Urothelium cell line (cell line): Measurements from ENCODE around the gene AKNA.

Source experiments
- DNase-seq: peaks from one replicate; pipeline ENCODE4 v3.0.0; 2011; ENCODE audit warnings: low spot score, mixed read lengths
- FAIRE-seq: peaks from 2 replicates; lab custom pipeline; 2011; peaks lifted over from hg19 to GRCh38; lab: Jason Lieb, UNC

The AKNA gene

DNA sequence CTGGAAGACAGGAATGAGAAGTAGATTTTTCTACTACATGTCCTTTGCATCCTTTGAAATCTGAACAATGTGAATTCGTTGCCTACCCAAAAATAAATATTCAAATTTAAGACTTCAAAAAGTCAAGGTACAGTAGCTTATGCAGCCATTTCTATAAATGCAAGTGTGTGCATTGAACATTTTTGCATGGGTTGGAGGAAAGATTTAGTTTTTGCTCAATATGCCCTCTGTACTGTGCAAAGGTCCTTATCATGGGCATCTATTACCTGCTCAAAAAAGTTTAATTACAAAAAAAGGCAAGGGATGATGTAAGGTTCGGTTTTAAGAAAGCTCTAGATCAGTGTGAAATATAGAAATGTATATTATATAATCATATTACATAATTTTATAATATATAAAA is 22.6 kb downstream of the AKNA start:
- FAIRE-seq: no peak

GRCh38 chr9:114364134-114365041 is 23.4 kb downstream of the AKNA start:
- FAIRE-seq: no peak

More for the DNA sequence above, 22.6 kb downstream of the AKNA start:
- DNase-seq: no peak

GRCh38 chr9:114363424-114363823 is 24.4 kb downstream of the AKNA start:
- no peak for DNase-seq
- FAIRE-seq: no peak

More at GRCh38 chr9:114364134-114365041, 23.4 kb downstream of the AKNA start:
- DNase-seq: no peak

- DNase-seq (no peak), FAIRE-seq (no peak)
Measured at GRCh38 chr9:114362394-114362793, 25.4 kb downstream of the AKNA start.

GRCh38 chr9:114361542-114361941 is 26.2 kb downstream of the AKNA start:
- FAIRE-seq (no peak), DNase-seq (no peak)

GRCh38 chr9:114359801-114360200 is 28.0 kb downstream of the AKNA start:
- no peak for FAIRE-seq

GRCh38 chr9:114357911-114358328 is 29.9 kb downstream of the AKNA start:
- DNase-seq (no peak), FAIRE-seq (no peak)

More at GRCh38 chr9:114359801-114360200, 28.0 kb downstream of the AKNA start:
- DNase-seq: no peak

DNA sequence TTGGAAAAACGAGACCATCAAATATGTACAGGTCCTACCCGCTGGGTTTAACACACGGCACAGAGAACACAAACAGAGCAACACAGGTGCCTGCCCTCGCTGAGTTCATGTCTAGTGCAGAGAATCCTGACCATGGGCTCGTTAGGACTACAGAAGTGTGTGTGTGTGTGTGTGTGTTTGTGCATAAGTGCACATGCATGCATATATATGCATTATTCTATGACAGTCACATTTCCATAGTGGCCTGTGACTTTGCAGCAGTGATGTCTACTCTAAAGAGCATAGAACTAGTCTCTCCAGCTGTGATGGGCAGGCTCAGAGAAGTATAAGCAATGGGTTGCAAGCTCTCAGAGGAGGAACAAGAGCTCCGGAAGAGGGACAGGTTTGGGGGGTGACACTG is 30.4 kb downstream of the AKNA start:
- no peak for FAIRE-seq
- DNase-seq: no peak

DNA sequence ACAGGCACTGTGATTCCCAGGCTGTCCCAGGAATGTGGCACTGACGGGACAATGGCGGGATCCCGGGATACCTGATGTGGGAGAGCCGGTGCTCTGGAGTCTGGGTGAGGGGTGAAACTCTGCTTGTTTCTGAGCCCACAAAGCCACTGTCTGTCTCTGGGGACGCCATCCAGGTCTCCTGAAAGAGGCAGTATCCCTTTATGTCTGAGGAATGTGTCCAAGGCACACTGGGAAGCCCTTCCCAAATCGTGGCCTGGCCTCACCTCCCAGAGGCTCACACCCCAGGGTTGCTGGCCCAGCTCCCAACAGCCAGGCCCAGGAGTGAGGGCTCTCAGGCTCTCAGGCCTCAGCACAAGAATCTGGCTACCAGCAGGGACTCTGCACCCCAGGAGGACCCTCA is 31.0 kb downstream of the AKNA start:
- FAIRE-seq (no peak), DNase-seq (no peak)

DNA sequence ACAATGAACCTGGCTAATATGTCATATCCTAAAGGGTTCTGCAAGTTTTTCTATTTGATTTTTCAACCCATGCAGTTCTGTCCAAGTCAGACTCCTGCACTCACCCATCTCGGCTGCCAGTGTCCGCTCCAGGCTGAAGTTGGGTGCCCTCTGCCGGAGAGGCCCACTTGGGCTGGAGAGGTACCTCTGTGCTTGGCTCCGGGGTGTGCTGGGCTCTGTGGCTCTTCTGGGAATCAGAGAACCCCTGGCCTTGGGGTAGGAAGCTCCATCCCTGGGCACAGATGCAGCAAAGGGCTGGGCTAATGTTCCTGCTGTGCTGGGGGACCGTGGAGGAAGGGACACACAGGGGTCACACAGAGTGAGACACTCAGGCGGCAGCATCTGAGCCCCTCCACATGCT is 32.0 kb downstream of the AKNA start:
- FAIRE-seq: no peak

GRCh38 chr9:114351932-114352331 is 35.9 kb downstream of the AKNA start:
- no peak for FAIRE-seq

More for the DNA sequence above, 32.0 kb downstream of the AKNA start:
- DNase-seq: no peak

DNA sequence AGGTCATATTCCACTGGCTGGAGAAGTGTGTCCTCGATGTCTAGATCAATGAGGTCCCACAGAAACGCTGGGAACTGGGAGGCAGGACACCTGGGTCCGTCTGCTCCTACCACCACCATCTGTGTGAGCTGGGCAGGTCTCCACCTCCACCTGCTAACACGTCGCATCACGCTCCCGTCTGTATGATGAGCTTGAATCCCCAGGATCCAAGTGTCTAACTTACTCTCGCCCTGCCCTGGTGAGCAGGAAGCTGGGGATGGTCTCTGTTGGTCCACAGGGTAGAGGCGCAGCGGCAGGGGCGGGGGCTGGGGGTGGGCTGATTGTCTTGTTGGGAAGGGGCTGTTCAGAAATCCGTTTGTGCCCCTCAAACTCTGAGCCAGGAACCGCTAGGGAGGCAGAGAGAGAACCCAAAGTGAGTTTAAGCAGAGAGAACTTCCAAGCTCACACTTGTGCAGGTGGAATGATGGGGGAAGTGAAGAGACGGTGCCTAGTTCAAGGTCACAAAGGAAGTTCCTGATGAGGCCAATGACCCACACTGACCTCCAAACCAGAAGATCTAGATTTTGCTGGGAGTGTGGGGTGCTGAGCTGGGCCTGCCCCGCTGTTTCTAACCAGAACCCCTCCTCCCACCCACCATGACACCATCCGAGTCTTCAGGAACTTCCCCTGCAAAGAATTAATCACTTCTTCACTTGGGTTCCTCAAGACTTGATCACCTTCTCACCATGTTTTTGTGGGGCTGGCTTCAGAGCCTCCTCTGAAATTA is 37.0 kb downstream of the AKNA start:
- DNase-seq (no peak), FAIRE-seq (peak; percentile 59)

More at GRCh38 chr9:114351932-114352331, 35.9 kb downstream of the AKNA start:
- no peak for DNase-seq

- DNase-seq (no peak), FAIRE-seq (no peak)
Measured at GRCh38 chr9:114349713-114350480, 37.9 kb downstream of the AKNA start.

DNA sequence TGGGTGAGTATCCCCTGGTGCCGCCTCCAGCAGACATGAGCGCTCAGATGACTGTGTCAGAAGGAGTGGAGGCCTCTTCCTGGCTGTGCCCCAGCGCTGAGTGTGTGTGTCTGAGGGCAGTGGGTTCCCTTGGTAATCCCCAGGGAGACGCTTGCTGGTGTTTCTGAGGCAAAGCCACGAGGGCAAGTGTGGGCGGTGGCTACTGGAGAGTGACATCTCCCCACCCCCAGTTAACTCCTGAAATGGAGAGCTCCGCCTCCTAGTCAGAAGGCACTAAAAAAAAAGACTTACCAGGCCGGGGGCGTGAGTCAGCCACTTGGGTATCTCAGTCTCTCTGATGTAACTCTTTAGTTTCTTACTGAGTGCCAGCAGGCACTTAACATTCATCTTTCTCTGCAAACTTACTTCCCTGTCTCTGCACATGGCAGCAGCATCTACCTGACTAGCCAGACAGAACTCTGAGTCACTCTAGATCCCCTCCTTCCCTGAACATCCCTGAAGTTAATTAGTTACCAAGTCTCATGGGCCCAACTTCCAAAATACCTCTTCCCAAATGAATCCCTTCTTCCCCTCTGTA is 38.8 kb downstream of the AKNA start:
- FAIRE-seq (no peak), DNase-seq (peak; percentile 89)

GRCh38 chr9:114348261-114348905 is 39.4 kb downstream of the AKNA start:
- FAIRE-seq (no peak), DNase-seq (no peak)

DNA sequence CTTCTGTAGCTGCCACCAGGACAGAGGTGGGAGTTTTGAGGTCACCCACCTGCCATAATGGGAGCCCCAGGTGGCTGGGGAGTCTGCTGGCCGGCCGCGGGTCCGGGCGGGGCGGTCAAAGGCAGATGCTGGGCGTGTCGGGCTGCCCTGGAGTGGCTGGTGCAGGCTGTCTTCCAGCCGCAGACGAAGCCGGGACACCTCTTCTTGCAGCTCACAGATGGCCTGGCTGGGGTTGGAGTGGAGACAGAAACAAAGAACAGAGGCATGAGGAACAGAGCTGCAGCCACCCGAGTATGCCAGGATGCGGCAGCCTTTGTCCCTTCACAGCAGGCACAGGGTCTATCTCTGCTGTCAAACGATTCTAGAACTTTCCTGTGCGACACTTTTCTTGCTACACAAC is 40.1 kb downstream of the AKNA start:
- no peak for DNase-seq
- FAIRE-seq: no peak

- FAIRE-seq (no peak), DNase-seq (no peak)
Measured at GRCh38 chr9:114346146-114346545, 41.6 kb downstream of the AKNA start.

DNA sequence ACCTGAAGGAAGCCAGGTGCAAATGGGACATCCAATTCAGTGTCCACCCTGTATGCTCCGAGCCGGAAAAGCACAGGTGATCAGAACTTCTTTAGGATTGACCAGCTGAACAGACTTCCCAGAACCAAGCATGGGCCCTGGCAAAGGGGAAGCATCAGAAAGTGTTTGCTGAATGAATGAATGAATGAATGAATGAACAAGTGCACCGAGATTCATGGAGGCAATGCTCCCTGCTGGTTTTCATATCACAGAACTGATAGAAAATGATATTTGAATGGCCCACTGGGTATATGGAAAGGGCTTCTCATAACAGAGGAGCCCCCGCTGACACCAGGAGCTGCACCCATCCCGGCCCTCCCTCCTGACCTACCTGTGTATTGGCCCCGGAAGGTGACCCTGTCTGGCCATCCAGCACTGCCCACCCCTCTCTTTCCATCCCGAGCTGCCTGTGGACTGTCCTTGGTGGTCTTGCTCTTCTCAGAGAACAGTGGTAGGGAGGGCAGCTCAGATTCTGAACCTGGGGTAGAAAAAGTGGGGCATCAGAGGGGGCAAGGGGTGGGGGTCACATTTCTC is 42.2 kb downstream of the AKNA start:
- DNase-seq (no peak), FAIRE-seq (no peak)

- DNase-seq (no peak), FAIRE-seq (no peak)
Measured at GRCh38 chr9:114344692-114345091, 43.1 kb downstream of the AKNA start.

DNA sequence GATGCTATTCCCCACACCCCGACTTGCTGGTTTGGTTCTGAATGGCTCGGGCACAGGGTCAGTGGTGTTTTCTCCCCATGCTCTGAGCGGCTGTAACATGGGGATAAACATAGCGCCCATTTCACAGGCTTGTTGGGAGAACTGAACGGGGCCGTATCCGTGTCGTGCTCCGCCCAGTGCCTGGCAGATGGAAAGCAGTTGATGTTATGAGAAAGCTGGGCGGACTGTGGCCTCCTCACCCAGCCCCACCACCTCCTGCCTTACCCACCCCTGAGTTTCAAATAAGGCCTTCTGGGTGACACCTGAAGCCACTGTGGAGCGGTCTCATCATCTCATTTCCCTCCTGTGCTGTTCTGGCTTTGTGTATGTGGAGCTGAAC is 43.6 kb downstream of the AKNA start:
- FAIRE-seq: no peak
- no peak for DNase-seq
